Activated CD4-positive, alpha-beta T cell treated with anti-CD3 and anti-CD28 coated beads for 24 hours (primary cell): ENCODE data around the gene JAG1.

Experiments used
- DNase-seq, 2 donors: peaks; one replicate each; pipeline ENCODE4 v3.0.0-alpha.2; 2020; ENCODE audit warnings: low read depth in 2 of 2

JAG1 gene

DNA sequence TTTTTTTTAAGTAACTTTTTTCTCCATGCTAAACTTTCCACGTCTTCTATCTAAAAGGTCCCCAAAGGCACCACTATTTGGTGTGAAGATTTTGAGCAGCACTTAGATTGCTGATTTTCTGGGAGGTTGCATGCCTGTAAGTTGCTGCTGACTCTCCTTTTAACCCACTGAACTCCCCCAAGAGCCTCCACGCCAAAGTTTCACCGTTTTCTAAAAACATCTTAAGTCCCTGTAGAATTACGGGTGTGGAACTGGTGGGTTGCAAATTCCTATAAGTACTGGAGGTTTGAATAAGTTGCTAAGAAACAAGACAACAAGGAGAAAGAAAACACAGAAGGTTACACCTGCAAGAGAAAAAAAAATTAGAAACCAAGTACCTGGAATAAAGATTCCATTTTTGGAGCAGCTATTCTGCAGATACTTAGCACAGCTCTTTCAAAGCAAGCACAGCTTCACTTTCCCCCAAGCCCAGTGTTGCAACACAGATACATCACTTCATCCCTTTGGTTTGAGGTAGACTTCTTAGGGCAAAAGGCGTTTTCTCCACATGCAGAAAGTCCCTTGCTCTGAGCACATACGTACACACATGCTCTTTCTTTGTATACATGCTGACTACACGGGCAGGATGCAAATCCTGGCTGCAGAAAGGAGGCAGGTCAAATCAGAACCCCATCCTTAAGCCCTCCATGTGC lies 5.0 kb downstream of the JAG1 start:
- DNase-seq, result no peak

DNA sequence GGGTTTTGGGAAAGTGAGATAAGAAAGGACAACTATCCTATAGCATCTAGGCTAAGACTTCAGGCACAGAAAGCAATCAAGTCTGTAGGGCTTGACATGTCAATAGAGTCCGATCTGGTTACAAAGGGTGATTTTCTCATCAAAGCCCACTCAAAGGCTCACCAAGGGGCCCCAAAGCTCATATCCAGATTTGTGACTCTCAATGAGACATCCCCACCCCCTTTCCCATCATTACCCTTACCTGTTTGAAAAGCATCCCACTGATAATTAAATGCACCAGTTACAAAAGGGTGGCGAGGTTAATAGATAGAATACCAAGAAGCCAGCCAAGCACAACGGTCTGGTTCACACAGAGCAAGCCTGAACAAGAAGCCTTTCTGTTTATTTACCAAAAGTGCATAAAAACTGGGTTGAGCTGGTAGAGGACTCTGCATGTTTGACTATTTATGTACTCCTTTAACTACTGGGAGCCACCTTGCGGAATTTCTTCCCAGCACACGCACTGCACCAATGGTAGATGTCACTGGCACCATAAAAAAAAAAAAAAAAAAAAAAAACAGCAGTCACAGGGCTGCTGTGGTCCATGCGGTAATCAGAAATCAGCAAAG lies 6.1 kb downstream of the JAG1 start:
- DNase-seq, result no peak

DNA sequence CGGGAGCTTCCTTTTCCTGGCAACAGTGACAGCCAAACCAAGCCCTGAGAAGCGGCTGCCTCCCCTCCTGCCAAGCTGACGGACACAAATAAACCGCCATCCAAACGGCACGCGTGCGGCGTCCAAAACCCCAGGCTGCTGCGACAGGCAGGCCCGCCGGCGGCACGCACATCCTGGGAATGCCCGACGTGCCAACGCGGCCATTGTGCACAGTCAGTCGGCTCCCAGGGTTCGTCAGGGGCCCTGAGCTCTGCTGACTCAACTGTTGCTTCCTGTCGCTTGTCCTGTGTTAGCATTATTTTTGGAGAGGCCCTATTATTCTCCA lies 6.8 kb downstream of the JAG1 start:
- DNase-seq, result no peak

DNA sequence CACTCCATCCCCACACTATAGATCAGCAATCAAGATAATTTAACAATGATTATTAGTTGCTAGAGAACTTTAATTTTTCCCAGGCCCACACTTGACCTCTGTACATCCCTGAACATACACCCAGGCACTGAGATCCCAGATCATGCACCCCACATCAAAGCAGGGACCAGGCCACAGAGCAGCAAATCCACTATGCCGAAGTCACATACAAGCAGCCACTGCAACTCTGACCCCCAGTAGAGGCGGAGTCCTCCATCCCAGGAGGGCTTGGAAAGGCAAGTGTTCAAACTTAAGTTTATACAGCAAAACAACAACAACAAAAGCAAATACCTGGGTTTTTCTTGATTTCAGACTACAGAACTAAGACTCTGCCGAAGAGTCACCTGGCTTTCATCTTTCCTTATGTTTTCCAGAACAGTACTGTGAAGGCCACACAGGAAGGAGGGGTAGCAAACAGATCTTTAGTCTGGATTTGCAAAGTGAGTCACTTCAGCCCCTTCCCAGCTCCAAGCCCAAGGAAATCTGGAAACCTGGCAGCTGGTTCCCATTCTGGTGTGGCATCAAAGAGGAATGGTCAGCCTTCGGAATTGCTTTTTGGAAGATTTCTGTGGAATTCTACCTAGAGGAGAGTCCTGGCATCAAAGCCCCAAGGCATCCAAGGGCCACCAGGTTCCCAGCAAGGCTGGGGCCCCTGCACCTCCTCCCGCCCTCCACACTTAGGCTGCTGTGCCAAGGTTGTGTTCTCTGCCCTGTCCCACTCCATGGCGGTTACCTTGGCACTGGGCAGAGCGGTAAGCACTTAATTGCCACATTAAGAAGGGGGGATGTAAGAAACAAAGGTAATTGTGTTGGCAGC lies 7.3 kb downstream of the JAG1 start:
- no peak for DNase-seq

DNA sequence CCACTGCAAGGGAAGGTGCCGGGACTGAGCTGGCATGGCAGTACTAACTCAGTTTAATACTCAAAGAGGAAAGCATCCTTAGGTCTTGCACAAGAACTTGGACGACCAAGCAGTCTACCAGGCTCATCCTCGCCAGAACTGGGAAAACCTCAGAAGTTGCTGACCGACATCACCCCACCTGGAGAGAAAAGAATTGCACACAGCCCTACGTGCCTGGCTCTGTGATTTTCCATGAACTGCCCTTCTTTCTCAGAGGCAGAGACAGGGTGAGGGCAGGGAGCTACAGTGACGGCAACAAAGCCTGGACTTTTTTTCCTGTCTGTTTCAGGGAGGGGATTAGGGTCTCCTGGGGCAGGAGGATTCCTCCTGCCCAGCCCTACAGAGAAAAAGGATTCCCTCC lies 8.0 kb downstream of the JAG1 start:
- no peak for DNase-seq

DNA sequence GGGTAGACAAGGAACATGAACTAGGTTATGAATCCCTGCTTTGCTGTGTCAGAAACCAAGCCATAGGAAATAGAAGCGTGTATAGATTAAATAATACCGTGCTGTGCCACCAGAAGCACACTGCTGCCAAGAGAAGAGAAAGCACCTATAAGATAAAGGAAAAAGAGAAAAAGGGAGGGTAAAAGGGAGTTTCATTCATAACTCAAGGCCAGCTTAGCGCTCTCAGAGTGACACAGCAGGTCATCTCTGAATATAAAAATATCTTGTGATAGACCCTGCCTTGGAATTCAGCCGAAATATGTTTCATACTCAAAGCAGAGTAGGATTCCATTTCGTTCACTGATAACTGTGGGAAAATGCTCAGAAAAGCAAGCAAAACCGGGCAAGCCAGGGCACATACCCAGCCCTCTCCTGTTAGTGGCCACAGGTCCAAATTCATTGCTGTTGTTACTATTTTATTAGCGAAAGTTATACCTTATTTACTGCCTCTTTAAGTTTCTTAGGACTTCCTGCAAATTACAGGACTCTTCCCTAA lies 8.7 kb downstream of the JAG1 start:
- DNase-seq, result no peak

DNA sequence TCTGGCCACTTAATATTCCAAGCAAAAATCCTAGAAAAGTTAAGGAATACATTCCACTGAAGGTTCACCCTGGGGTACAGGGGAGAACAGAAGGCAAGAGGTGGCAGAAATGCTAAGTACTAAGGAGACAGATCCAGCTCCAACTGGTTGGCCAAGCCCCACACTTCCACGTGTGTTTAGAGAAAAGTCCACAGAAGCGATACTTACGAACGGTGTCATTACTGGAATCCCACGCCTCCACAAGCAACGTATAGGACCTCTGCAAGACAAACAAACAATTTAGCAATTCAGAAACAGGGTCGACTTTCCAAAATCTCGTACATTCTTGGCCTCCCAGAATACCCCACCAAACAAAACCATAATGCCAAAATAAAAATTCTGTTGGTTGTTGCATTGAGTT lies 10.0 kb downstream of the JAG1 start:
- DNase-seq, result no peak

DNA sequence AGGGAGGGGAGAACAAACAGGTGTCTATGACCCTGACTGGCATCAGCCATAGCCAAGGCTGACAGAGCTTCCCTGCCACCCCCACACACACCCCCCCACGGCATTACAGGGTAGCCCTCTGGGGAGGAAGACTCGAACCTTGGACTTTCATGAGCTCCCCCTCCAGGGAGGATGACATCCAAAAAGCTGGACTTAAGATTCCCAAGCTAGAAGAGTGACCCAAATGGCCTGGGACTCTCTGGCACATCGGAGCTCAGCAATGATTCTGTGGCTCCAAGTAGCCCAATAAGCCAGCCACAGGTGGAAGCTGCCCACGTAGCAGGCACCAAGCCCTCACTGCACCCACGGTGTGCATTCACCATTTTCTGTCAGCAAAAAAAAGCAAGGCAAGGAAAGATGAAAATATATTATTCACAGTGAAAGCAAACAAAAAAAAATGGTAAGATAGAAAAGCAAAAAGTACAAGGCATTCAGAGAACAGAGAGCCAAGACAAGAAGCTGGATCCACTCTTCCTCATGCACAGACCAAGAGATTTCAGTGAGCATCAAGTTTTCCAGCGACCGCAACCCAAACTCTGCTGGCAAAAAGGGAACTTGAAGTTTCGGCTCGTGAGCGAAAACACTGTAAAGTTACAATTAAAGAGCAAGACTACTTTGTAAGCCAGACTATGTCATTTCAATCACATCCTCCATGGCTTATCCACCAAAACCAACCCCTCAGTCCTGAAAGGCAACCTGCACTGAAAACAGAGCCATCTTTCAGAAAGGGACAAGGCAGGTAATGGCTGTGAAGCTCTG lies 10.9 kb downstream of the JAG1 start:
- DNase-seq, result no peak

DNA sequence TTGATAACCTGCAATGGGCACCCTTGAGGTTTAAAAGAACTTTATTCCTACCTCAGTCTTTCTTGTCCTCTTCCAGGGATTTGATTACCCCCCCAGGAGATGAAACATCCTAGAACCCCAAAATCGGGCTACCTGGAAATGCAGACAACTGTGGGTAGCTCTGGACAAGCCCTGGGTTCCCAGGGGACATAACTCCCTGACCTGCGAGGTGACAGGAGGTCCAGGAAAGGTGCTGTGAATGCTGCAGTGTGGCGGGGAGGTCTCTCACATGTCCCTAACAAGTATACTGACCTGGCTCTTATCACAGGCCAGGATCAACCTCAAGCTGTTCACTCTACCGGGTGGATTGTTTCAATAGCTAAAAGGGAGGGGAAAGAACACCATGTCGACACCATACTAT lies 11.6 kb downstream of the JAG1 start:
- no peak for DNase-seq

DNA sequence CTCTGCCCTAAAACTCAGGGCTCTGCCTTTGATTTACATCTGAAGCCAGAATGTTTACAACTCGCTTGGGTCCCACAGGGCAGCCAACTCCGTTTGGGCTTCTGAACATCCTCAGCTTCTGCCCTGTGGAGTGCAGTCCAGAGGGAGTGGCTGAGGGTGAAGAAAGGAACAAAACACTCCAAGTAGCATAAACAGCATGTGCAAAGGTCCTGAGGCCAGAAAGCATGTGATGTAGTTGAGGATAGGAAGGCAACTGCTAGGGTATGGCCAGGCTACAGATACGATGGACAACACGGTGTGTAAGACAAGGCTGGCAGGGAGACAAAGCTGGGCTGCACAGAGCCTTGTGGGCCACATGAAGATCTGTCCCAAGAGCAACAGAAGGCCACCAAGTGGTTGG lies 12.5 kb downstream of the JAG1 start:
- no peak for DNase-seq

DNA sequence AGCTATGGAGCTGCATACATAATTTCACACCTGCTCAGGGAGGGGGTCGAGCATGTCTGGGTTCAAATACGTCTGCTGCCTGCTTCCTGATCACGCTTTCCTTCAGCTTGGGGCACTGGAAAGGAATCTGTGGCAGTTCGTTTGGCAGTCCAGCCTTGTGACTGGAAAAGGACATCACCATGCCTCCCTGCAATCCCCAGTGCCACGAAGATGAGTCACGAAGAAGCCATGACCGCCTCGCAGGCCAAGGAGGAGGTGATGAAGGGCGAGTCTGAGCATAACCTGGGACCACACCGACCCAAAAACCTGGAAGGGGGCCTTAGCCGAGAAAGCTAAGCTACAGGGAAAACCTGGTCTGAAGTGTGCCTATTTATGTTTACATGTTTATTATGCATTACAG lies 13.1 kb downstream of the JAG1 start:
- DNase-seq, result no peak

DNA sequence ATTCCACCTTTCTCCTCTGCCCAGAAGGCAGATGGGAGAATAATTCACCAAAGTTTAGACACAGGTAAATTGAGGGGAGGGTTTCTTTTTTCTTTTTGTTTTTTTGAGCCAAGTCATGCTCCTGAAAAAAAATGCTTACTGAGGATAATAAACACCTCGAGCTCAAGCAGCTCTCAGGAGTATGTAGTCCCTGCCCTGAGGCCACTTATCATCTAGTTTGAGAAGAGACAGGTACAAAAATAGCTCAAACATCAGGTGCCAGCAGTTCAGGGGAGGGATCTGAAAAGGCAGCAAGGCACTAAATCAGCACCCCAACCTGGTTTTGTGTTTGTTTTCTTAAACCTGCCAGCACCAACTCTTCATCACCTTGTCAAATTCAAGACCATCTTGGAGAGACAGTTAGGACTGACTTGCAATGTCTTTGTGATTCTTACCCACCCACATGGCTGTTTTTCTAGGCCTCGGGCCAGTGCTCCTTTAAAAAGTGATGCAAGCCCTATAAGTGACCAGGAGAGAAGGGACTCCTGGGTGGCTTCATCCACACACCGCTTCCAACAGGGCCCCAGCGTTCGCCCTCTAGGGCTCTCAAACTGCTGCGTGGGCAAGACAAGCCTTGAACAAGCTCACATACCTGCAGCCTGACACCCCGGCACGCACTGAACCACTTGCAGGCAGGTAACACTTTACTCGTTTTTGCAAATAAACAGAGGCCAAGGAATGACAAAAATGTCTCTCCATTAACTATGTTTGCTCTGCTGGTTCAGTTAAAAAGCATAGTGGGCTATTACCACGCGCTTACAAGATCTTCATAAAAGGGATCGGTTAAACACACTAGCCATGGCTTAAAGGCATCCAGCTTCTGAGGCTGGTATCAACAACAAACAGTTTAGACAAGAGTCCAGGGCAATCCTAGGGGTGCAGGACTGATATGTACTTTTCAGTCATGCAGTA lies 13.9 kb downstream of the JAG1 start:
- DNase-seq, result no peak

DNA sequence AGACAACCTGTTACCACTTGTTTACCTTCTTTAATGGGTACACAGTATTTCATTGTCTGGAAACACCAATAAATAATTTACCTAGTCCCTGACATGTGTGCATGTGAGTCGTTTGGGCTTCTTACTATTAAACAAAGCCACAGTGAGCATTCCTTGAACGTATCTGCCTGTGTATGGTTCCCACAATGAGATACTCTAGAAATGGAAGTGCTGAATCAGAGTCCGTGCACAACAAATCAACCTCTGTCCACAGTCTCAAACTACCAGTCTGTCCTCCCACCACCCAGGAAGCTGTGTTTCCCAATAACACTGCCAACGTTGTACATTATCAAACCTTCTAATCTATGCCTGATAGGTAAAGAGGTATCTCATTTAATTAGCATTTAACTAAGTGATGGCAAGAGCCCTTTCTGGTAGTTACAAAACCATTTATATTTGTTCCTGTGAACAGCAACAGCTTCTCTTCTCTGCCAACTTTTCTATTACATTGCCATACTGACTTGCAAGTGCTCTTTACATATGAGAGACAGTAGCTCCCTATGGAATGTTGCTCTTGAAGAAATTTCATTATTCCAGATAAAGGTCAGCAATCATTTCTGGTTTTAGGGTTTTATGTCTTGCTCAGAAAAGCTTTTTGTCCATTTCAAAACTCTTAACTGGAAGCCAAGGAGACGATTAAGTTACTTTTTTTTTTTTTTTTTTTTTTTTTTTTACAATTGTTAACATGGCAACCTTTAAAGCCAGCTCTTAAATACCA lies 14.7 kb downstream of the JAG1 start:
- no peak for DNase-seq

DNA sequence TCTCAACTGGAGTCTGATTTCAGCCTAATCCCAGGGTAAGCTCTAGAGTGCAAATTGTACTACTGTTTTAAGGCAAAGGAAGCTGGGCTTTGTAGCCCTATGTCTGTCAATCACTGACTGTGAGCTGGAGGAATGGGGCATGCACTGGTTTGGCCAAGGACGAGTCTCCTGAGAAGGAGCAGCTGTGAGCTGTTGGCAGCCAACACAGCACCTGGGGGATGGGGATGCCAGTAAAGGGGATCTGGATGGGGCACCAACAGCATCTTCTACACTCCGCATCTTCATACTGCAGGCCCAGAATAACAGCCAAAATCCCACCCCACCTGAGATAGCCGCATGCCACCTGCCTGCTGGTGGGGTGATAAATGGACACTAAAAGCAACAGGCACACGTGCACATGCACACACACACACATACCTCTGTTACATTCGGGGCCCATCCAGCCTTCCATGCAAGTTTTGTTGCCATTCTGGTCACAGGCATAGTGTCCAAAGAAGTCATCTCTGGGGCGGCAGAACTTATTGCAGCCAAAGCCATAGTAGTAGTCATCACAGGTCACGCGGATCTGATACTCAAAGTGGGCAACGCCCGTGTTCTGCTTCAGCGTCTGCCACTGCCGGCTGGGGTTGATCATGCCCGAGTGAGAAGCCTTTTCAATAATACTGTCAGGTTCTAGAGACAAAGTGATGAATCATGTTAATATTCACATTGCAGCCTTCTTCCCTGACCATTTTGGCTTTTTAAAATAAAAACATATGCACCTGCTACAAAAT lies 15.6 kb downstream of the JAG1 start:
- DNase-seq, result no peak

DNA sequence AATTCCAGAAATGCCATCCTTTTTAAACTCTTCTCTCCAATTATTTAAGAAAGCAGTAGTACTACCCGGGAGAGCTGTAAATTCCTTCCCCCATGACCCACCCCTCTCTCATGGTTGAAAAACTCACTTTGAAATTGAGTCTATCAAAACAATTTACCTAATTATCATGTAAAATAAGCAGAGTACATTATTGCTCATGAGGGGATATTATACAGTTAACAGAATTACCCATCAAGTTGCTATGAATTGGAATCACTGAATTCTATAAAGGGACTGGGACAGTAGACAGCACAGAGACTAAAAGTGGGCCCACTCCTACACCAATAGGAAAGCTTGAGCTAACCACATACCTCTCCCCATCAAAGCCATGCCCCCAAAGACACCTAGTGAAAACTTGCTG lies 16.3 kb downstream of the JAG1 start:
- DNase-seq, result no peak

DNA sequence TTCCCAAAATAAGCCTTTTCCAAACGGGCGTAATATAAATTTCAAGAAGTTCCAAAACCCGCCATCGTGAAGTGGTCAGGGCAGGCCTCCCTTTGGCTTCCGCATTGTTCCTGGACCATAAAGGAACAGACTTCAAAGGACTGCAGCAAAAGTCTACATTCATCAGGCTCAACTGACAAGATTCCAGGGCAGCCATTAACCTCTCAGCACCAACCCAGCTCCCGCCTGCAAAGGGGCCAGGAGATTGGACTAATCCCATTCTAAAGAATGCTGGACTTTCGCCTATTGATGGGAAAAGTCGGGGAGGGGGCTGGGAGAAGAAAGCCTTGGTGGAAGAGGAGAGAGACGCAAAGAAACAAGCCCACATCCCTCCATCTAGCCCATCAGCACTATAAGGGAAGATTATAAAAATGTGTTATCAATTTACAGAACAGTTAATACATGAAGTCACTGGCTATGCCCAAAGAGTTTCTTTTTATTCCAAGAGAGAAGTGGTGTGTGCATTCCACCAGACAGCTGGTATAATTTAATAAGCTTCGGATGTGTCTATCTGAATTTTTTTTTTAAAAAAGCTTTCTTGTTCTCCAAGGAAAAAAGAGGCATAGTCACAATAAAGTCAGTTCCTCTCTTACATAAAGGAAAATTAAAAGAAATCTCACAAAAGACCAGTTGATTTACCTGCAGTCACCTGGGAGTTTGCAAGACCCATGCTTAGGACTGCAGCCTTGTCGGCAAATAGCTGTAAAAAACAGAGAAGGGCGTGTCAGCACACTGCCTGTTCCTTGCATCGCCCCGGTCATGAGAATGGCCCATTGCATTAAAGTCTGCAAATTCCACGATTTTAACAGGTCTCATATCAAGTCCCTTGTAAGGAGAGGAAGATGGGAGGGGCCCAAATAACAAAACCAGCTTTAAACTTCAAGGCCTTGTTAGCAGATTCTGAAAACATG lies 17.8 kb downstream of the JAG1 start:
- DNase-seq, result no peak

DNA sequence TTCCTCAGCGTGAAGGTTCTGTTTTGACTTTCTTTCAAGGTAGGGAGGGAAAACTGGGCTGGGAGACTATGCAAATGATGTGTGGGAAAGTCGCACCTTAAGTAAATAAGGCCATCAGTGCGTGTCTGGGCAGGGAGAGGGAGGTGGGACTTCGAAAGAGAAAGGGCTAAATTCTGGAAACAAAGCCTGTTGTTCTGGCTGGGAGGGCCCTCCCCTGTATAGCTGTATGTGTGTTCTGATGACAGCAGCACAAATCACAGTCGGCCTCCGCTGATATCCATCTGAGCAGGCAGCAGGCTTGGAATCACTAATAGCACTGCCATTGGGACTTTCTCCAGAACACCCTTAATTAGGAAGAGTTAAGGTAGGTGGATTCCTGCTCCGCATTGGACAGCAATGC lies 19.2 kb downstream of the JAG1 start:
- DNase-seq, result no peak

DNA sequence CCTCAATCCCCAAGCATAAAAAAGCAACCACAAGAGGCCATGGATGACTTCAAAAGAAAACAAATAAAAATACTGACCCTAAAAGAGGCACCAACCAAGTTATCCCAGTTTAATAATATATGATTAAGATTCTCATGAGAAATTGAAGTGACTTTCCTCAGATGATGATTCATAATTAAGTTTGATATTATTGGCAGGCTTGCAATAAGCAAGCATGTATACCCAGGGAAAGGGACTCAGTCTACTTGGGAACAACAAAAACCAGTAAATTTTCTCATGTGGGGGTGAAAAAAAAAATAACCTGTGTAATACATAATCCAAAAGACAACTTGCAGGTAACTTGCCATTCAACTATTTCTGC lies 19.6 kb downstream of the JAG1 start:
- DNase-seq, result no peak
